Natural killer cell treated with Interleukin-12 subunit alpha and Interleukin-12 subunit beta and Interleukin-15 and Interleukin-18, amount 100 ng/mL, for 72 hours (primary cell): ENCODE data around the gene FCRLB. TPM values are rescaled to one million over a fixed set of nuclear protein-coding genes. Genes with fewer than 3 reads are reported as not detected.
A peak's percentile ranks its signal among the peaks of the same experiment; 100 is the strongest.
"Not testable (repeated sequence)": the region's sequence is repeated elsewhere in the genome, so short reads cannot be mapped to it uniquely, and the experiment has no call there.

Experiments used
- ATAC-seq, 2 donors: fragments of 150-1000 bp; cut with Tn5 transposase in 1 of 2; sonication (Bioruptor Pico), chemical (Tn5 transposase) in 1 of 2; 2 replicates each; pipeline ENCODE4 v1.10.0; 2021
- DNase-seq: peaks from one replicate; pipeline ENCODE4 v3.0.0; 2022; ENCODE audit warnings: low spot score
- H3K27ac Mint-ChIP-seq, 2 donors: 1 replicate in 1 of 2; 2 replicates in 1 of 2; pipeline ENCODE4 v1.8.0; 2022; ENCODE audit warnings: mixed read lengths in 2 of 2, mild to moderate bottlenecking in 1 of 2, moderate library complexity in 1 of 2
- H3K27me3 Mint-ChIP-seq, 2 donors: 1 replicate in 1 of 2; 2 replicates in 1 of 2; pipeline ENCODE4 v1.8.0; 2022; ENCODE audit warnings: mixed read lengths in 2 of 2
- H3K36me3 Mint-ChIP-seq: one replicate; pipeline ENCODE4 v1.8.0; 2022; ENCODE audit warnings: mixed read lengths
- H3K4me1 Mint-ChIP-seq, 2 donors: 1 replicate in 1 of 2; 2 replicates in 1 of 2; pipeline ENCODE4 v1.8.0; 2022; ENCODE audit warnings: low read depth in 2 of 2, mixed read lengths in 2 of 2, mild to moderate bottlenecking in 1 of 2
- H3K4me3 Mint-ChIP-seq: one replicate; pipeline ENCODE4 v1.8.0; 2022; ENCODE audit warnings: mixed read lengths
- H3K9me3 Mint-ChIP-seq: 2 replicates; pipeline ENCODE4 v1.8.0; 2022; ENCODE audit warnings: mixed read lengths
- total RNA-seq, 2 donors: library from RNA; stranded (reverse); gene quantifications; one replicate each; pipeline ENCODE4 v1.2.3, GENCODE V29; 2022

FCRLB gene
- total RNA-seq, 2 donors from 2014 or later, result 0.24 to 0.42 TPM

GRCh38 chr1:161706113-161706481 lies 15.2 kb upstream of the FCRLB start:
- peaks cover 0 to 5% of the 10 kb centered on the region in 2 donors for H3K4me1 Mint-ChIP-seq
- no peaks in the 10 kb centered on the region for H3K9me3 Mint-ChIP-seq
- H3K27me3 Mint-ChIP-seq, result peaks cover 7% of the 10 kb centered on the region in 2 donors
- H3K36me3 Mint-ChIP-seq, result no peaks in the 10 kb centered on the region
- no peak for ATAC-seq
- no peak for DNase-seq
- no peak overlapping the region for H3K27ac Mint-ChIP-seq
- H3K4me3 Mint-ChIP-seq, result no peak overlapping the region

DNA sequence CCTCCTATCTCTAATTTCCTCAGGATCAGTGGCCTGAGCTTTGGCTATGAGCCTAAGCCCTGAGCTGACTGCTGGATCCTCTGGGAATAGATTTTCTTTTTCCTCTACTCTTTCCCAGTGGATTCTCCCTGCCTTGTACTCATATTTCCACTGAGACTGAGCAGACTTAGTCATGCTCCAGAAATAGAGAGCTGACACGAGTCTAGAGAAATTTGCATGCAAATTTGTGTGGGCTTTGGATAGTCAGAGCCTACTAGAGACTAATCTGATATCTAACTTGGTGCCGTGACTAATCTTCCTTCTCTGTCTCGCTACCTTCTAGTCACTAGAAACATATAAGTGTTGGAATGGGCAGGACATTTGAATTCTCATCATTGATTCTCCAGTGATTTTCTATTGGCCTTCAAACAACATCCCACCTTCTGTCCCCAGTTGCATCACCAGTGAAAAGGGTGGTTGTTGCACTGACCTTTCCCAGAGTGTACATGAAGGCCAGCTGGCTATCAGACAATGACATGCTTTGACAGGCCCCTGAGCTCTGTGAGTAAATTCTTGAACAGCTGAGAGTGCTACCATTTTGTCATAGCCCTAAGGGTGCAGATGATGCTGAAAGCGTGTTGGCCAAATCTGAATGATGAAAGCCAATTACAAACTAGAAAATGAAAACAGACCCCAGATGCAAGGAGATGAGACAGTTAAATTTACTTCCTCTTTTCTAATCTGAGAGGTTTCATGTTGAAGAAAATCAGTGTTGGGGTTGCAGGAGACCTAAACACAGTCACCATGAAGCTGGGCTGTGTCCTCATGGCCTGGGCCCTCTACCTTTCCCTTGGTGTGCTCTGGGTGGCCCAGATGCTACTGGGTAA lies 14.6 kb upstream of the FCRLB start, which contains the start of gene FCRLA:
TSS of gene FCRLA (plus strand) at position 748 of the 866 bp plus-strand sequence. CDS start at position 784, 36 bp downstream.
- Mint-ChIP-seq H3K9me3 (no peaks in the 10 kb centered on the region), H3K27ac (no peak within 1 kb of the TSS), H3K27me3 (peaks cover 7% of the 10 kb centered on the region in 2 donors), H3K4me3 (no peak within 1 kb of the TSS), H3K36me3 (no peaks in the 10 kb centered on the region), H3K4me1 (peaks cover 0 to 5% of the 10 kb centered on the region in 2 donors)
- ATAC-seq (no peak), DNase-seq (no peak)

GRCh38 chr1:161707503-161707902 lies 13.8 kb upstream of the FCRLB start:
- peaks cover 4 to 7% of the 10 kb centered on the region in 2 donors for H3K27me3 Mint-ChIP-seq
- H3K27ac Mint-ChIP-seq, result no peak overlapping the region
- H3K4me1 Mint-ChIP-seq, result peaks cover 0 to 5% of the 10 kb centered on the region in 2 donors
- H3K36me3 Mint-ChIP-seq, result no peaks in the 10 kb centered on the region
- ATAC-seq, result no peak
- DNase-seq, result no peak
- no peak overlapping the region for H3K4me3 Mint-ChIP-seq
- no peaks in the 10 kb centered on the region for H3K9me3 Mint-ChIP-seq

- Mint-ChIP-seq H3K27me3 (peaks cover 4 to 7% of the 10 kb centered on the region in 2 donors), H3K9me3 (no peaks in the 10 kb centered on the region), H3K4me1 (peaks cover 0 to 5% of the 10 kb centered on the region in 2 donors), H3K4me3 (no peak overlapping the region), H3K36me3 (no peaks in the 10 kb centered on the region), H3K27ac (no peak overlapping the region)
- no peak for DNase-seq
- ATAC-seq, result no peak
These were observed 12.0 kb upstream of the FCRLB start for GRCh38 chr1:161709373-161709772.

DNA sequence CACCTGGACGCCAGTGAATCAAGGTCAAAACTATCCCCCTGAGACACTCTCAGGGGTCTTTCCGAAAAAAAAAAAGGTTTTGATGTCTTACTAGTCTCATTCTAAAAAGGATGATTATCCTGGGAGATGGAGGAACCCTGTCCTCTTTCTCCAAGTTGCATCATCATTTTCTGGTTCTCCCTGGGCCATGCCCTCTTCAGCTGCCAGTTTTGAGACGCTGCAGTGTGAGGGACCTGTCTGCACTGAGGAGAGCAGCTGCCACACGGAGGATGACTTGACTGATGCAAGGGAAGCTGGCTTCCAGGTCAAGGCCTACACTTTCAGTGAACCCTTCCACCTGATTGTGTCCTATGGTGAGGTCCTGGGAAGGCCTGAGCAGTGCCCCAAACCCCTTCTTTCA lies 10.8 kb upstream of the FCRLB start:
- ATAC-seq, result no peak
- Mint-ChIP-seq H3K27me3 (peaks cover 6 to 7% of the 10 kb centered on the region in 2 donors), H3K4me3 (no peak overlapping the region), H3K4me1 (peaks cover 0 to 5% of the 10 kb centered on the region in 2 donors), H3K36me3 (no peaks in the 10 kb centered on the region), H3K9me3 (no peaks in the 10 kb centered on the region), H3K27ac (no peak overlapping the region)
- no peak for DNase-seq

GRCh38 chr1:161718559-161719324 lies 2.6 kb upstream of the FCRLB start:
- Mint-ChIP-seq H3K36me3 (no peaks in the 10 kb centered on the region), H3K27me3 (peaks cover 0 to 6% of the 10 kb centered on the region in 2 donors), H3K9me3 (no peaks in the 10 kb centered on the region), H3K4me1 (peaks cover 20 to 23% of the 10 kb centered on the region in 2 donors), H3K27ac (peak overlapping the region in 1 of 2 donors; percentile 2), H3K4me3 (no peak overlapping the region)
- ATAC-seq (no peak), DNase-seq (no peak)

DNA sequence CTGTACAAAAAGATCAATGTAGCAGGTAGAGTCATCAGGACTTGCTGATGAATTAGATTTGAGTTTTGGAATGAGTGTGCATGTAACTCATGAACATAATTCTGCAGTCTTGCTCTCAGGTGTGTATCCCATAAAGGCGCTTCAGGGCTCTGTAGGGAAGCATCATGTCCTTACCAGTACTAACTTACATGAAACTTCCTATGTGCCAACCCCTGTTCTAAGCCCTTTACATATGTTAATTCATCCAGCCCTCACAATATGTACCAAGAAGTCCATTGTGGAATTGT lies 2.1 kb upstream of the FCRLB start:
- Mint-ChIP-seq H3K4me3 (no peak overlapping the region), H3K27me3 (peaks cover 0 to 6% of the 10 kb centered on the region in 2 donors), H3K27ac (no peak overlapping the region), H3K9me3 (no peaks in the 10 kb centered on the region), H3K4me1 (peaks cover 20 to 27% of the 10 kb centered on the region in 2 donors), H3K36me3 (no peaks in the 10 kb centered on the region)
- no peak for DNase-seq
- no peak for ATAC-seq

DNA sequence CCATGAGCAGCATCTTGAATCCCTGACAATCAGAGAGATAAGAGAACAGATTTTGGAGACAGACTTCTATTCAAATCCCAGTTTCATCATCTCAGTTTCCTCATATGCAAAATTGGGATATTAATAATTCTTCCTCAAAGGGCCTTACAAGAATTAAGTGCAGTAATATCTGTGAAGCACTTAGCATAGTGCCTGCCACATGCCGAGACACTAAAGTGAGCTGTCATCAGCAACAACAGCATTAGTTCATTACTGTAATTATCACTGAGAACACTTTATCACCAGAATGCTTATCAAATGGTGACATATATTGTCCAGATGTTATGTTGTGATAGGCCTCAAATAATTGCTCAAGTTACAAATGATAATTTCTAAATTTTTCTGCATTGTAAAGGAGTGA lies 922 bp upstream of the FCRLB start:
- no peak overlapping the region for H3K4me3 Mint-ChIP-seq
- no peak for ATAC-seq
- DNase-seq, result no peak

GRCh38 chr1:161721738-161722343 lies 497 bp downstream of the FCRLB start:
- peak overlapping the region in 1 of 2 donors; percentile 34 for H3K27ac Mint-ChIP-seq
- peaks cover 0 to 4% of the 10 kb centered on the region in 2 donors for H3K27me3 Mint-ChIP-seq
- no peak overlapping the region for H3K4me3 Mint-ChIP-seq
- H3K36me3 Mint-ChIP-seq, result no peaks in the 10 kb centered on the region
- ATAC-seq, result peak in 1 of 2 donors; percentile 41
- no peaks in the 10 kb centered on the region for H3K9me3 Mint-ChIP-seq
- no peak for DNase-seq
- peaks cover 38 to 49% of the 10 kb centered on the region in 2 donors for H3K4me1 Mint-ChIP-seq

More for the DNA sequence above, 922 bp upstream of the FCRLB start:
- Mint-ChIP-seq H3K27me3 (peaks cover 0 to 5% of the 10 kb centered on the region in 2 donors), H3K36me3 (no peaks in the 10 kb centered on the region), H3K4me1 (peaks cover 29 to 36% of the 10 kb centered on the region in 2 donors), H3K27ac (no peak overlapping the region), H3K9me3 (no peaks in the 10 kb centered on the region)

GRCh38 chr1:161722406-161722805 lies 1.1 kb downstream of the FCRLB start:
- no peak overlapping the region for H3K4me3 Mint-ChIP-seq
- no peaks in the 10 kb centered on the region for H3K9me3 Mint-ChIP-seq
- no peaks in the 10 kb centered on the region for H3K36me3 Mint-ChIP-seq
- ATAC-seq, result no peak
- peaks cover 0 to 2% of the 10 kb centered on the region in 2 donors for H3K27me3 Mint-ChIP-seq
- DNase-seq, result no peak
- H3K4me1 Mint-ChIP-seq, result peaks cover 39 to 49% of the 10 kb centered on the region in 2 donors
- H3K27ac Mint-ChIP-seq, result no peak overlapping the region

- H3K4me3 Mint-ChIP-seq, result peak overlapping the region; percentile 7
- no peaks in the 10 kb centered on the region for H3K36me3 Mint-ChIP-seq
- DNase-seq (no peak), ATAC-seq (no peak)
- peaks cover 47 to 57% of the 10 kb centered on the region in 2 donors for H3K4me1 Mint-ChIP-seq
- H3K27me3 Mint-ChIP-seq, result peaks cover 0 to 2% of the 10 kb centered on the region in 2 donors
- no peak overlapping the region for H3K27ac Mint-ChIP-seq
- H3K9me3 Mint-ChIP-seq, result no peaks in the 10 kb centered on the region
These were observed 2.3 kb downstream of the FCRLB start for GRCh38 chr1:161723459-161724141.

- Mint-ChIP-seq H3K4me3 (peak overlapping the region; percentile 98), H3K27ac (peak overlapping the region; percentile 67 to 76), H3K4me1 (peaks cover 59 to 70% of the 10 kb centered on the region in 2 donors)
- H3K27me3 Mint-ChIP-seq, H3K9me3 Mint-ChIP-seq, DNase-seq, ATAC-seq, H3K36me3 Mint-ChIP-seq: not testable (repeated sequence)
These were observed 4.0 kb downstream of the FCRLB start for GRCh38 chr1:161725258-161725907.
